HG03432 (cell line): ENCODE data around the gene SSB.
"Not testable (repeated sequence)": the region's sequence is repeated elsewhere in the genome, so short reads cannot be mapped to it uniquely, and the experiment has no call there.

Experiments
- ATAC-seq: cut with Tn5 transposase; IDR thresholded peaks from one replicate; pipeline ENCODE4 v1.9.1; 2021; ENCODE audit warnings: mild to moderate bottlenecking, moderate library complexity; ENCODE audit not compliant: unreplicated experiment

Gene SSB

DNA sequence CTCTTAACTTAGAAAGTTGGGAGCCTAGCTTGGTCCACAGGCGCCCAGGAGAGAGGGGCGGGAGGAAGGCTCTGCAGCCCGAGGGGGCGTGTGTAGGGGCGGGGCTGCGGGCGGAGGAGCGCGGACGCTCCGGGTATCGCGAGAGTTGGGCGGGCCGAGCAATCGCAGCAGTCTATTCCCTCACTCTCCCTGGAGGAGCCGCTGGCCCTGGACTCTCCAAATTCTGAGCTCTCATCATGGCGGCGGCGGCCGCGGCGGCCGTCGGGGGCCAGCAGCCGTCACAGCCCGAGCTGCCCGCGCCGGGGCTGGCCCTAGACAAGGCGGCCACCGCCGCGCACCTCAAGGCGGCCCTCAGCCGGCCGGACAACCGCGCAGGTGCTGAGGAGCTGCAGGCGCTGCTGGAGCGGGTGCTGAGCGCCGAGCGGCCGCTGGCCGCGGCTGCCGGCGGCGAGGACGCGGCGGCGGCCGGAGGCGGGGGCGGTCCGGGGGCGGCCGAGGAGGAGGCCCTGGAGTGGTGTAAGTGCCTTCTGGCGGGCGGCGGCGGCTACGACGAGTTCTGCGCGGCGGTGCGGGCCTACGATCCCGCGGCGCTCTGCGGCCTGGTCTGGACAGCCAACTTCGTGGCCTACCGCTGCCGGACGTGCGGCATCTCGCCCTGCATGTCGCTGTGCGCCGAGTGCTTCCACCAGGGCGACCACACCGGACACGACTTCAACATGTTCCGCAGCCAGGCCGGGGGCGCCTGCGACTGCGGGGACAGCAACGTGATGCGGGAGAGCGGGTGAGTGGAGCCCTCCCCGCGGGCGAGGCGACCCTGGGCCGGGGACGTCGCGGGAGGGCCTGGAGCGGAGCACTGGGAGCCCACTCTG lies 28.8 kb downstream of the SSB start, which contains the start of gene UBR3:
UBR3 (plus strand) TSS at position 183 of the 869 bp plus-strand sequence; CDS start at position 237, 54 bp downstream.
- ATAC-seq: peak; percentile 86

GRCh38 chr2:169828141-169828811 lies 29.6 kb downstream of the SSB start:
- ATAC-seq: peak; percentile 37

DNA sequence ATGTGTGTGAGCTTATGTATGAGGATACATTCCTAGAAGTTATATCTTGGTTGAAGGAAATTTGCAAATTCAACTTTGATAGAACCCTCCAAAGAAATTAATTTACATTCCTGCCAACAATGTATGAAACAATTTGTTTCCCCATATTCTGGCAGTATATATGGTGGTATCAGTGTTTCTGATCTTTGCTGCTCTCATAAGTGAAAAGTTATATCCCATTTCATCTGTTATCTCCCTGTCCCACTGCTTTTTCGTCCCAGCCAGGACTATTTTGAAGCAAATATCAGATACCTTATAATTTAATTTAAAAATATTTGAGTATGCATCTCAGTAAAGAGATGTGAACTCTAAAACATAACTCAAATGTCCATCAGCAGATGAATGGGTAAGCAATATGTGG lies 35.7 kb downstream of the SSB start:
- no peak for ATAC-seq

DNA sequence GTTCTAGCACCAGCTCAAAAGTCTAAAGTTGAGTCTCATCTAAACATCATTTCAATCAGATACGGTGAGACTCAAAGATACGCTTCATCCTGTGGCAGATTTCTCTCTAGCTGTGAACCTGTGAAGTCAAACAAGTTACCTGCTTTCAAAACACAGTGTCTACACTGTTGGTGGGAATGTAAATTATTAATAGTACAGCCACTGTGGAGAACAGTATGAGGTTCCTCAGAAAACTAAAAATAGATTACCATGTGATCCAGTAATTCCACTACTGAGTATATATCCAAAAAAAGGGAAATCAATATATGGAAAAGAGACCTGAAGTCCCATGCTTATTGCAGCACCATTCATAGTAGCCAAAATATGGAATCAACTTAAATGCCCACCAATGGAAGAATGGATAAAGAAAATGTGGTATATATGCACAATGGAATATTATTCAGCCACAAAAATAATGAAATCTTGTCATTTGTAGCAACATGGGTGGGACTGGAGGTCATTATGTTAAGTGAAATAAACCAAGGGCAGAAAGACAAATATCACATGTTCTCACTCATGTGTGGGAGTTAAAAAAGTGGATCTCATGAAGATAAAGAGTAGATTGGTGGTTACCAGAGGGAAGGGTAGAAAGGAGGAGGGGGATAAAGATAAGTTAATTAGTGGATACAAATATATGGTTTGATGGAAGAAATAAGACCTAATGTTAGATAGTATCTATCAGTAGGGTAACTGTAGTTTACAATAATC lies 40.2 kb downstream of the SSB start:
- ATAC-seq: no peak

GRCh38 chr2:169839954-169840746 lies 41.5 kb downstream of the SSB start:
- ATAC-seq: no peak

DNA sequence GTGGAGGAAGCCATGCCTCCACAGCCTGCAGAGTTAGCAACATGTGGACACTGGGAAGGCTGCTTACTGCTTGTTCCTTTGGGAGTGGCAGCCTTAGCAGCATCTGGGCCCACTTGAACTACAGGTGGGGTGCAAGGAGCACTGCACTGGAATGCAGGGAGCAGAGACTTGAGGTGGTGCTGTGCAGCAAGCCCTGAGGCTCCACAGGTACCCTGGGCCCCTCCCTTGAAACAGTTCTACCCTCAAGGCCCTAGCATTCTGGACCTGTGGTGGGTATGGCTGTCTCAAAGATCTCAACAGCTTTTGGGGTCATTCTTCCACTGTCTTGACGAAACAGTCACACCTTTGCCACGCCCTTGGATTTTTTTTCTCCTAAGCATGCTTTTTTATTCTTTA lies 42.1 kb downstream of the SSB start:
- ATAC-seq: no peak

GRCh38 chr2:169841625-169842024 lies 43.0 kb downstream of the SSB start:
- not testable (repeated sequence) for ATAC-seq

GRCh38 chr2:169845016-169845415 lies 46.3 kb downstream of the SSB start:
- no peak for ATAC-seq

DNA sequence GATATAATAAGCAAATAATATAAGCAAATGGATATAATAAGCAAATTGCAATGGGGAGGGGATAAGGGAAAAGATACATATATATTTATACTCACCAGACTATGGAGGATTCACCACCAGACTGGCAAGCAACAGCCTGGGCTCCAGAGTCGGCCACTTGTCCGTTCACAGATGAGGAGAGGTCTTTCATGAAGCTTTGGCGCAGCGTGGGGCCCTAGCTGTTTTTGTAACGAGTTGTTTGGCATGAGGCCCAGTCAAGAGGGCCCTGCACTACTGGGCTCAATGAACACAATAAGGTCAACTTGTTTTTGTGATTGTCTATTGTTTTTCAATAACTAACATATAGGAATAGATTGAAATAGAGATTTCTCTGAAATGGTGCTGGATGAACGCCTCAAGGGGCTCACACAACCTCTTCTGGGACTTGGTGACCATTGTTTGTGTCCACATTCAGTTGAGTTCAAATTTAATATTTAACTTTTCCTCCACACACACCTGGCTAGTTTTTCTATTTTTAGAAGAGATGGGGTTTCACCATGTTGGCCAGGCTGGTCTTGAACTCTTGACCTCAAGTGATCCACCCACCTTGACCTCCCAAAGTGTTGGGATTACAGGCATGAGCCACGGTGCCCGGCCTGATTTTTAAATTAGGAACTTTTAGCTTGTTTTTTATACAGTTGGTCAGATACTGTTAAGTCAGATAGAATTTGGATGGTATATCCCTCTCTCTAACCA lies 50.5 kb downstream of the SSB start:
- not testable (repeated sequence) for ATAC-seq

- no peak for ATAC-seq
Measured at GRCh38 chr2:169849710-169850109, 51.0 kb downstream of the SSB start.

DNA sequence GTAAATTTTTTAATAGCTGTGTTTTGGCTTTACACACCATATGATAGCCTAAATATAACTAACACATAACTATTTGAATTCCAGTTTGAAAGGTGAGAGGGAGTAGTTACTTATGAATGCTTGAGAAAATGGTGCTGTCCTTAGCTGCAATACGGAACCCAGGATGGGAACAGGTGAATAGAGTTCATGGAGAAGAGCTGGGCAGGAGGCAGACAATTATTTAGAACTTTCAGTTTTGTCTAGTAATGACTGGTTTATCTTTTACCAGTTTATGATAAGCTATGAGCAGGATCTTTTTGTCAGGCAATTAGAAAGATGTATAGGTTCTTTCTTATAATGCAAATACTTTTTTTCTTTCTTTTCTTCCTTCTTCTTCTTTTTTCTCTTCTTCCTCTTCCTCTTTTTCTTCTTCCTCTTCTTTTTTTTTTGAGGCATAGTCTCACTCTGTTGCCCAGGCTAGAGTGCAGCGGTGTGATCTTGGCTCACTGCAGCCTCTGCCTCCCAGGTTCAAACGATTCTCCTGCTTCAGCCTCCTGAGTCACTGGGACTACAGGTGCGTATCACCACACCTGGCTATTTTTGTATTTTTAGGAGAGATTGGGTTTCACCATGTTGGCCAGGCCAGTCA lies 54.5 kb downstream of the SSB start:
- no peak for ATAC-seq

- ATAC-seq: not testable (repeated sequence)
Measured at GRCh38 chr2:169855281-169856258, 56.9 kb downstream of the SSB start.

DNA sequence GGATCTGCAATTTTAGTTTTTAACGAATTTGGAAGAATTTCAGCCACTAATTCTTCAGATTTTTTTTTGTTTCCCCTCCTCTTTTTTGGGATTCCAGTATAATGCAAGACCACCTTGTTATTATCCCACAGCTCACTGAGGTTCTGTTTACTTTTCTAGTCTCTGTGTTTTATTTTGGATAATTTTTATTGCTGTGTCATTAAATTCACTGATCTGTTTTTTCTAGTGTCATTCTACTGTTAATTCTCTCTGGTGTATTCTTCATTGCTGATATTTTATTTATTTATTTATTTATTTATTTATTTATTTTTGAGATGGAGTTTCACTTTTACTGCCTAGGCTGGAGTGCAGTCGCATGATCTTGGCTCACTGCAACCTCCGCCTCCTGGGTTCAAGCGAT lies 60.8 kb downstream of the SSB start:
- ATAC-seq: no peak

DNA sequence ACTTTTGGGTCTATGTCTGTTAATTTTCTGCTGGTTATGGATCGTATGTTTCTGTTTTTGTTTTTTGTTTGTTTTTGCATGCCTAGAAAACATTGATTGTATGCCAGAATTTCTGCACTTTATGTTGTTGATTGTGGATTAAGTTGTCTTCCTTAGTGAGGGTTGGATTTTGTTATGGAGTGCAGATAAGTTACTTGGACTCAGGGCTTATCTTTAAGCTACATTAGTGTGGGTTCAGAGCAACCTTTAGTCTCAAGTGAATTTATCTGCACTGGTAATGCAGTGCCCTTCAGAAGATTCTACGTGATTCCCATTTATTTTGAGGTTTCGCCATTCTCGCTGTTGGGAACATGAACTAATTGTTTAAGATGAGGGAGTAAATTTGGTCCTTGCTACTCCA lies 61.5 kb downstream of the SSB start:
- ATAC-seq: no peak
